Measurements from ENCODE around the gene ATP11A.

ATP11A gene

GRCh38 chr13:112803422-112803821 is 113.6 kb downstream of the ATP11A start:
- DNase-seq, result no peak

- DNase-seq, result peak in 1 of 2 experiments; percentile 18
These were observed 114.5 kb downstream of the ATP11A start for GRCh38 chr13:112804374-112804773.

- DNase-seq, result no peak
These were observed 117.2 kb downstream of the ATP11A start for GRCh38 chr13:112806739-112807652.

- DNase-seq, result no peak
These were observed 118.0 kb downstream of the ATP11A start for GRCh38 chr13:112807653-112808376.

- no peak for DNase-seq
These were observed 118.7 kb downstream of the ATP11A start for GRCh38 chr13:112808377-112809140.

- no peak for DNase-seq
These were observed 119.8 kb downstream of the ATP11A start for GRCh38 chr13:112809332-112810315.

GRCh38 chr13:112810608-112811007 is 120.8 kb downstream of the ATP11A start:
- no peak for DNase-seq

GRCh38 chr13:112812306-112813055 is 122.6 kb downstream of the ATP11A start:
- no peak for DNase-seq

- no peak for DNase-seq
These were observed 123.7 kb downstream of the ATP11A start for GRCh38 chr13:112813552-112813951.

- no peak for DNase-seq
These were observed 125.2 kb downstream of the ATP11A start for GRCh38 chr13:112814905-112815585.

- no peak for DNase-seq
These were observed 126.0 kb downstream of the ATP11A start for GRCh38 chr13:112815871-112816270.

- no peak for DNase-seq
These were observed 128.3 kb downstream of the ATP11A start for GRCh38 chr13:112818040-112818697.

GRCh38 chr13:112818698-112819045 is 128.8 kb downstream of the ATP11A start:
- no peak for DNase-seq

- DNase-seq, result no peak
These were observed 129.3 kb downstream of the ATP11A start for GRCh38 chr13:112819111-112819510.

GRCh38 chr13:112819816-112820215 is 130.0 kb downstream of the ATP11A start:
- no peak for DNase-seq

GRCh38 chr13:112820318-112820717 is 130.5 kb downstream of the ATP11A start:
- no peak for DNase-seq

GRCh38 chr13:112821340-112822055 is 131.7 kb downstream of the ATP11A start:
- DNase-seq, result no peak

- DNase-seq, result no peak
These were observed 133.0 kb downstream of the ATP11A start for GRCh38 chr13:112822851-112823250.

GRCh38 chr13:112824429-112824828 is 134.6 kb downstream of the ATP11A start:
- no peak for DNase-seq

Data from NCI-H526 (cell line).